ENCODE results near the gene CLN6. TPM values are rescaled to one million over a fixed set of nuclear protein-coding genes. Genes with fewer than 3 reads are reported as not detected.

CLN6 gene
- total RNA-seq, 1 donor from 2014 or later, result 19.0 TPM

GRCh38 chr15:68208636-68209240 is 20.8 kb downstream of the CLN6 start:
- H4K20me1 ChIP-seq (ENCODE audit: insufficient read depth, low read length), result peaks cover 27% of the 10 kb centered on the region
- TF ChIP-seq CTCF (IDR thresholded peaks at IDR 0.05; ENCODE audit: insufficient read depth, low read depth, low read length) (no peak), EZH2 (IDR thresholded peaks at IDR 0.05; ENCODE audit: insufficient read depth, low read length) (no peak)
- H3K4me2 ChIP-seq (ENCODE audit: low read length), result no peak overlapping the region
- no peak overlapping the region for H3K4me3 ChIP-seq (ENCODE audit: insufficient read depth, low read depth, low read length)
- H3K79me2 ChIP-seq (ENCODE audit: insufficient read depth, low read length), result peaks cover 3% of the 10 kb centered on the region
- no peak for FAIRE-seq
- H2AFZ ChIP-seq (ENCODE audit: low read depth, low read length), result no peak overlapping the region
- H3K27ac Mint-ChIP-seq (ENCODE audit: unreplicated experiment), result no peak overlapping the region
- H3K27me3 ChIP-seq (ENCODE audit: insufficient read depth, low read length), result no peaks in the 10 kb centered on the region
- H3K9ac ChIP-seq (ENCODE audit: low read length), result no peak overlapping the region
- H3K4me3 Mint-ChIP-seq (ENCODE audit: unreplicated experiment), result no peak overlapping the region
- H3K4me1 Mint-ChIP-seq (ENCODE audit: low read depth, unreplicated experiment), result peaks cover 3% of the 10 kb centered on the region
- peaks cover 13% of the 10 kb centered on the region for H3K4me1 ChIP-seq (ENCODE audit: insufficient read depth, low read length)
- no peaks in the 10 kb centered on the region for H3K27me3 Mint-ChIP-seq (ENCODE audit: low read depth, unreplicated experiment)
- no peaks in the 10 kb centered on the region for H3K9me3 Mint-ChIP-seq (ENCODE audit: unreplicated experiment)
- no peak for DNase-seq (ENCODE audit: low read depth)
- no peaks in the 10 kb centered on the region for H3K9me3 ChIP-seq (ENCODE audit: insufficient read depth, low read depth, low read length)
- H3K36me3 ChIP-seq (ENCODE audit: insufficient read depth, low read length), result no peaks in the 10 kb centered on the region
- peaks cover 2% of the 10 kb centered on the region for H3K36me3 Mint-ChIP-seq (ENCODE audit: low read depth, unreplicated experiment)
- no peak overlapping the region for H3K27ac ChIP-seq (ENCODE audit: low read depth, low read length)

- no peak overlapping the region for H3K9ac ChIP-seq (ENCODE audit: low read length)
- no peak for TF ChIP-seq CTCF (IDR thresholded peaks at IDR 0.05; ENCODE audit: insufficient read depth, low read depth, low read length)
- TF ChIP-seq EZH2 (IDR thresholded peaks at IDR 0.05; ENCODE audit: insufficient read depth, low read length), result no peak
- no peak overlapping the region for H3K4me2 ChIP-seq (ENCODE audit: low read length)
- FAIRE-seq, result no peak
- no peak overlapping the region for H2AFZ ChIP-seq (ENCODE audit: low read depth, low read length)
- Mint-ChIP-seq H3K27me3 (ENCODE audit: low read depth, unreplicated experiment) (no peaks in the 10 kb centered on the region), H3K27ac (ENCODE audit: unreplicated experiment) (no peak overlapping the region), H3K9me3 (ENCODE audit: unreplicated experiment) (no peaks in the 10 kb centered on the region), H3K4me3 (ENCODE audit: unreplicated experiment) (no peak overlapping the region), H3K4me1 (ENCODE audit: low read depth, unreplicated experiment) (peaks cover 3% of the 10 kb centered on the region), H3K36me3 (ENCODE audit: low read depth, unreplicated experiment) (peaks cover 2% of the 10 kb centered on the region)
- H3K4me1 ChIP-seq (ENCODE audit: insufficient read depth, low read length), result peaks cover 13% of the 10 kb centered on the region
- H3K36me3 ChIP-seq (ENCODE audit: insufficient read depth, low read length), result no peaks in the 10 kb centered on the region
- no peak for DNase-seq (ENCODE audit: low read depth)
- H3K4me3 ChIP-seq (ENCODE audit: insufficient read depth, low read depth, low read length), result no peak overlapping the region
- H3K79me2 ChIP-seq (ENCODE audit: insufficient read depth, low read length), result peaks cover 3% of the 10 kb centered on the region
- no peaks in the 10 kb centered on the region for H3K27me3 ChIP-seq (ENCODE audit: insufficient read depth, low read length)
- H4K20me1 ChIP-seq (ENCODE audit: insufficient read depth, low read length), result peaks cover 27% of the 10 kb centered on the region
- no peaks in the 10 kb centered on the region for H3K9me3 ChIP-seq (ENCODE audit: insufficient read depth, low read depth, low read length)
- H3K27ac ChIP-seq (ENCODE audit: low read depth, low read length), result no peak overlapping the region
These were observed 21.4 kb downstream of the CLN6 start for GRCh38 chr15:68208136-68208535.

- H2AFZ ChIP-seq (ENCODE audit: low read depth, low read length), result no peak overlapping the region
- H3K9ac ChIP-seq (ENCODE audit: low read length), result no peak overlapping the region
- peaks cover 3% of the 10 kb centered on the region for H3K79me2 ChIP-seq (ENCODE audit: insufficient read depth, low read length)
- Mint-ChIP-seq H3K27me3 (ENCODE audit: low read depth, unreplicated experiment) (no peaks in the 10 kb centered on the region), H3K36me3 (ENCODE audit: low read depth, unreplicated experiment) (peaks cover 2% of the 10 kb centered on the region), H3K4me3 (ENCODE audit: unreplicated experiment) (no peak overlapping the region), H3K27ac (ENCODE audit: unreplicated experiment) (no peak overlapping the region), H3K4me1 (ENCODE audit: low read depth, unreplicated experiment) (peaks cover 3% of the 10 kb centered on the region), H3K9me3 (ENCODE audit: unreplicated experiment) (no peaks in the 10 kb centered on the region)
- DNase-seq (ENCODE audit: low read depth) (no peak), FAIRE-seq (no peak)
- peaks cover 13% of the 10 kb centered on the region for H3K4me1 ChIP-seq (ENCODE audit: insufficient read depth, low read length)
- no peak for TF ChIP-seq CTCF (IDR thresholded peaks at IDR 0.05; ENCODE audit: insufficient read depth, low read depth, low read length)
- H3K4me3 ChIP-seq (ENCODE audit: insufficient read depth, low read depth, low read length), result no peak overlapping the region
- no peaks in the 10 kb centered on the region for H3K27me3 ChIP-seq (ENCODE audit: insufficient read depth, low read length)
- H3K9me3 ChIP-seq (ENCODE audit: insufficient read depth, low read depth, low read length), result no peaks in the 10 kb centered on the region
- peaks cover 27% of the 10 kb centered on the region for H4K20me1 ChIP-seq (ENCODE audit: insufficient read depth, low read length)
- no peaks in the 10 kb centered on the region for H3K36me3 ChIP-seq (ENCODE audit: insufficient read depth, low read length)
- H3K4me2 ChIP-seq (ENCODE audit: low read length), result no peak overlapping the region
- no peak overlapping the region for H3K27ac ChIP-seq (ENCODE audit: low read depth, low read length)
These were observed 22.2 kb downstream of the CLN6 start for GRCh38 chr15:68207176-68207935.
